Endothelial cell of hepatic sinusoid (primary cell): Measurements from ENCODE around the gene CELA2A.
"Not testable (repeated sequence)": the region's sequence is repeated elsewhere in the genome, so short reads cannot be mapped to it uniquely, and the experiment has no call there.

ENCODE experiments used
- in situ Hi-C: cut with HindIII; loops from 2 replicates; pipeline ENCODE4 v1.10.0; 2017; ENCODE audit warnings: low sequenced_read_pairs

CELA2A gene

DNA sequence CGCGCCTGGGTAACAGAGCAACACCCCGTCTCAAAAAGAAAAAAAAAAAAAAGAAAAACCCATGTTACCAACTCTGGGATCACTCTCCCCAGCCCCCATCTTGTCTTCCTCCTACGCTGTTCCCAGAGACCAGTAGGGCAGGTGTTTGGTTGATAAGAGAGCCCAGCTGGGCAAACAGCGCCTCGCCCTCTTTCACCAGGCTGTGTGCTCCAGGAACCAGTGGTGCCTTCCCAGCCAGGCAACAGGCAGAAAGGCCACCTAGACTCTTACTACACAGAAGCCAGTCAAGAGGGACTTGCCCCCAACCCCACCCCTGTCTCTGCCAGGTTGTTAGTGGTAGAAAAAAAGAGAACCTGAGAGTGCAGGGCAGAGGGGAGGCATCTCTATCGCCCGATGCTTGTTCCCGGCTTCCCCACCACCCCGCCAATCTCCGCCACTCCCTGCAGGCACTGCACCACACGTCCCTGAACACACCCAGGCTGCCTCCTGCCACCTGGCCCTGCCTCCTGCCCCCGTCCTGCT lies 32.3 kb upstream of the CELA2A start:
- in situ Hi-C loops: no loop called here

- in situ Hi-C loops: no loop called here
Observed at GRCh38 chr1:15424981-15425380, 31.6 kb upstream of the CELA2A start.

GRCh38 chr1:15425521-15425920 lies 31.0 kb upstream of the CELA2A start:
- in situ Hi-C loops: no loop called here

GRCh38 chr1:15425958-15426357 lies 30.6 kb upstream of the CELA2A start:
- in situ Hi-C loops: no loop called here

DNA sequence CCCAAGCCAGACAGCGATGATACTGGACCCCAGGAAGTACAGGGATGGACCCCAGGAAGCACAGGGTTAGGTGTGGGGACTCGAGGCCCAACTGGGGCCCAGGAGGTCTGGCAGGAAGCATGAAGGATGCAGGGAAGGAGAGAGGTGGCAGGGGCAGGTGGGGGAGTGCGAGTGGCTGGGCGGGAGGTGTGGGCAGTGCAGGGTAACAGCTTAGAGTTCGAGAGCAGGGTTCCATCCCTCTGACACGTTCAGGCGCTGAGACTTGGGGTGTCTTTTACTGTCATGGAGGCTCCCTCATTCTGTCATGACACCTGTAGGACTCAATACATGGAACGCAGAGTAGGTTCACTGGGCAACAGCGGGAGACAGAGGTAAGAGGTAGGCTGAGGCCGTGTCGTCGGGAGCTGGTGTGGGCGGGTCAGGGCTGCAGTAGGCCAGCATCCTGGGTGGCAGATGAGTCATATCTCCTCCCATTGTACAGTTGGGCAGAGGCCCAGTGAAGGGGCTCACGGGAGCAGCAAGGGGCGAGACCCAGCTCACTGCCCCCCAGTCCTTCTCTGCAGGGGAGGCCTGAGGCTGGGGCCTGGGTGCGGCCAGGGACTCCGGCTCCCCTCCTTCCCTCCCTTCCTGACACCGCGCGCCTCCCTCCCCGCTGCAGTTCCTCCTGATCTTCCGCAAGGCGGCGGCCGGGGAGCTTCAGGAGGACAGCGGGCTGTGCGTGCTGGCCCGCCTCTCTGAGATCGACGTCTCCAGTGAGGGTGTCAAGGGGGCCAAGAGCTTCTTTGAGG lies 29.8 kb upstream of the CELA2A start:
- in situ Hi-C loops: no loop called here

GRCh38 chr1:15427280-15427666 lies 29.3 kb upstream of the CELA2A start:
- in situ Hi-C loops: no loop called here

DNA sequence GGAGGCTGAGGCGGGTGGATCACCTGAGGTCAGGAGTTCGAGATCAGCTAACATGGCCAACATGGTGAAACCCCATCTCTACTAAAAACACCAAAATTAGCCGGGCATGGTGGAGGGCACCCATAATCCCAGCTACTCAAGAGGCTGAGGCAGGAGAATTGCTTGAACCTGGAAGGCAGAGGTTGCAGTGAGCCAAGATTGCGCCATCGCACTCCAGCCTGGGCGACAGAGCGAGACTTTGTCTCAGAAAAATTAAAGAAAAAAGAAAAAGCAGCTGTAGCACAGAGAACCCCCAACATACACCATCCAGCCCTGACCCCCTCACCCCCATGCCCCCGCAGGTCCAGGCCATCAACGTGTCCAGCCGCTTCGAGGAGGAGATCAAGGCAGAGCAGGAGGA lies 28.3 kb upstream of the CELA2A start:
- in situ Hi-C loops: not testable (repeated sequence)

- in situ Hi-C loops: no loop called here
Observed at GRCh38 chr1:15428815-15429435, 27.6 kb upstream of the CELA2A start.

DNA sequence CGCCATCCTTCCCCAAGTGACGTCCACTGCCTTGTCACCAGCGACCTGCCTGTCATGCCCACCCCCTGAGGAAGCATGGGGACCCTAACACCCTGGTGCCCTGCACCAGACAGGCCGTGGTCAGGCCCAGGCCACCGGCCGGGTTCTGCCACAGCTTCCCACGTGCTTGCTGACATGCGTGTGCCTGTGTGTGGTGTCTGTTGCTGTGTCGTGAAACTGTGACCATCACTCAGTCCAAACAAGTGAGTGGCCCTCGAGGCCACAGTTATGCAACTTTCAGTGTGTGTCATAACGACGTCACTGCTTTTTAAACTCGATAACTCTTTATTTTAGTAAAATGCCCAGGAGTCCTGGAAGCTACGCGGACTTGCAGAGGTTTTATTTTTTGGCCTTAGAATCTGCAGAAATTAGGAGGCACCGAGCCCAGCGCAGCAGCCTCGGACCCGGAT lies 26.8 kb upstream of the CELA2A start:
- in situ Hi-C loops: no loop called here

DNA sequence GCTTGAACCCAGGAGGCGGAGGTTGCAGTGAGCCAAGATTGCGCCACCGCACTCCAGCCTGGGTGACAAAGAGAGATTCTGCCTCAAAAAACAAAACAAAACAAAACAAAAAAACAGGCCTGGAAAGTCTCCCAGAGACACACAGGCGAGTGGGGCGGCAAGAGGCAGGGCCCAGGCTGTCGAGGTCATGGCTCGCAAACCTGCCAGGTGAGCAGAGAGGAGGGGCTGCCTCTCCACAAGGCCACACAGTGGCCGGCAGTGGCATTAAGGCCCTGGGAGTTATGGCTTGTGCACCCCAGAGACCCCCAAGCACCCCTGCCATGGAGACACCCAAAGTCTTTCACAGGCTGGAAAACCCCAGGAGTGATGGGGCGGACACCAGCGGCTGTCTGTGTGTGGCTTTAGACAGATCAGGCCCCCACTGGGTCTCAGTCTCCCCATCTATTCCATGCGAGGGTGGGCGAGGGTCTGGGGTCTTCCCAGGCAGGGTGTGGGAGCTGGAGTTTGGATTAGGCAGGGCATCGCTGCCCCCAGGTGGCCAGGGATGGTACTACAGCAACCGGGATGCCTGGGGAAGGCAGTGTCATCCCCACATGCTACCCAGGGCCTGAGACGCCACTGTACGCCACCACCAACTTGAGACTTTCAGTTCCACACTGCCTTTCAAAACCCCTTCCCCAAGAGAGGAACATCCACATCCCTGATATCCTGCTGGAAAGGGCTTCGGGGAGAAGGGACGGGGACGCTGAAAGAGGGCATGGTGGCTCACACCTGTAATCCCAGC lies 25.6 kb upstream of the CELA2A start:
- in situ Hi-C loops: no loop called here

- in situ Hi-C loops: no loop called here
Observed at GRCh38 chr1:15431571-15431948, 25.0 kb upstream of the CELA2A start.

DNA sequence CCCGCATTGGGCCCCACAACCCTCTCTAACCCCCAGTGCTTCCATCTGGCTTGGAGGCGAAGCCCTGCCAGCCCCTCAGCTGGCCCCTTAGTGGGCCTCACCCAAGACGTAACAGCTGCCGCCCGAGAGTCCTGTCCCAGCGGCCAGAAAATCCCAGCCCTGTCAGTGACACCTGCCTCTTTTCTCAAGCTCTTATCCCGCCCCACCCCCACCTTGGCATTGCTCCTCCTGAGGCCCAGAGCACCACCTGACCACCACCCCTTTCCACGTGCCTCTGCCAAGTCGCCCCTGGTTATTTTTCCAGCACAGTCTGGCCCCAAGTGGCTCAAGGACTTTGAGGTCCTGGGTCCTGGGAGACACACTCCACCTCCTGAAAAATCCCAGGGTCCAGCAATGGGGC lies 24.2 kb upstream of the CELA2A start:
- in situ Hi-C loops: no loop called here

GRCh38 chr1:15433471-15433870 lies 23.1 kb upstream of the CELA2A start:
- in situ Hi-C loops: no loop called here

DNA sequence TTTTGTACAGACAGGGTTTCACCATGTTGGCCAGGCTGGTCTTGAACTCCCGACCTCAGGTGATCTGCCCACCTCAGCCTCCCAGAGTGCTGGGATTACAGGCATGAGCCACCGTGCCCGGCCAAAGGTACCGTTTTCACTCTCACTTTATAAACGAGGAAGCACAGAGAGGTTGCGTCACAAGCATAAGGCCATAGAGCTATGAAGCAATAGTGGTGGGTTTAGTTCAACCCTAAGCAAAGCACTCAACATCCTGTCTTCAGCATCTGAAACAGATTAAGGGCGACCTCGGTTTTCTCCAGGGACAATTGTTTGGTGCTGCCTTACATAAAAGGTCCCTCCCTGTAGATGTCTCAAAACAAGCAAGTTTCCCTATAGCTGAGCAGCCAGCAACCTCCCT lies 21.8 kb upstream of the CELA2A start:
- in situ Hi-C loops: not testable (repeated sequence)

DNA sequence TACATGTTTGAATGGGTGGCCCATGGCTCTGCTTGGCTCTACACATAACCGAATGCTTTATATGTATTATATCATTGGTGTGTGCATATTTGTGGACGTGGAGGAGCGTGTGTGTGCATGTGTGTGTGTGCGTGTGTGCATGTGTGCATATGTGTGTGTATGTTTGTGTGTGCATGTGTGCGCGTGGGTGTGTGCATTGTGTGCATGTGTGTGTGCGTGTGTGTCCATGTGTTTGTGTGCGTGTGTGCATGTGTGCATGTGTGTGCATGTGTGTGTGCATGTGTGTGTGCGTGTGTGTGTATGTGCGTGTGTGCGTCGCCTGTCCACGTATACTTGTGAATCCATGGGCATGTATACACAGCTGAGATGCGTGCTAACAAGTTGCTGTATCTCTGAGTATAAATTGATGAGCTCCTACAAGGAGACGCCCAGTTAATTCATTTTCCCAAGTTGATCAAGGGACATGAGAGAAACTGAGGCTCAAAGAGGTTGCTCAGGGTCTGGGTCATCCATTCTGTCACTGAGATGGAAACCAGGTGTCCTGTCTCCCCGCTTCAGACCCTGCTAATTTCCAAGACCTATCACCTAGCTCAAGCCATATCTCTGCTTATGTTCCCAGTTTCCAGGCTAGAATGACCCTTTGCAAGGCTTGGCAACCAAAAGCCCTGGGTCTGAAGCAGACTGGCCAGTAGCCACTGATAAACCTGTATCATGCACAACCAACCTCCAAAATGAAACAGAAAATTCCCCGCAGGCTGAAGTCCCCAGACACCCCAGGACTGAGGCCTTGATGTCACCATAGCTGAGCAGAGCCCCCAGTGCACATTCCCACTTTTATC lies 21.1 kb upstream of the CELA2A start:
- in situ Hi-C loops: no loop called here

- in situ Hi-C loops: no loop called here
Observed at GRCh38 chr1:15436881-15437442, 19.6 kb upstream of the CELA2A start.

DNA sequence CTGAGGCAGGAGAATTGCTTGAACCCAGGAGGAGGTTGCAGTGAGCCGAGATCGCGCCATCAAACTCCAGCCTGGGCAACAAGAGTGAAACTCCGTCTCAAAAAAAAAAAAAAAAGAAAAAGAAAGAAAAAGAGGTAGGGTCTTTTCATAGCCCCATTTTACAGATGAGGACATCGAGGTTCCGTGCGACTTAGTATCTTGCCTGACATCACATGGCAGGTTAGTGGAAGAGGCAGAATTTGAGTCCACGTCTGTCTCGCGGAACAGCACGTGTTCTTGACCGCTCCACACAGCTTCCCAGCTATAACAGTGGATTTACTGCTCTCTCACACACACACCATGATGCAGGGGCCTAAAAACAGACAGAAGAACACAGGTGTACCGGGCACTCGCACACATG lies 17.2 kb upstream of the CELA2A start:
- in situ Hi-C loops: no loop called here

DNA sequence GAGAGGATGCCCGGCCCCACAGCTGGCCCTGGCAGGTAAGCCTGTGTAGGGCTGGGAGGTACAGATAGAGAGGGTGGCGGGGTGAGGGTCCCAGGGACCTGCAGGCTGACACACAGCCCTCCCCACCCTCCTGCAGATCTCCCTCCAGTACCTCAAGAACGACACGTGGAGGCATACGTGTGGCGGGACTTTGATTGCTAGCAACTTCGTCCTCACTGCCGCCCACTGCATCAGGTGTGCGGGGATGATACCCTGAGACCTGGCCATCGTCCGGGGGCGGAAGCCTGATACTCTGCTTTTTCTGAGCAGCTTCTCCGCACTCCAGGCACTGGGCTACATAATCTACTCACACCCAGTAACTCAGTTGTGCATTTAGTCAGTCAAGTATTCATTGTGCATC lies 16.2 kb upstream of the CELA2A start:
- in situ Hi-C loops: loop anchor here (5.0 to 10.0 kb wide), 2 partner anchors 42 to 46 kb away; no protein-coding TSS in a partner anchor

GRCh38 chr1:15441247-15441646 lies 15.3 kb upstream of the CELA2A start:
- in situ Hi-C loops: loop anchor here (5.0 to 10.0 kb wide), 2 partner anchors 41 to 46 kb away; no protein-coding TSS in a partner anchor

GRCh38 chr1:15442119-15442518 lies 14.4 kb upstream of the CELA2A start:
- in situ Hi-C loops: loop anchor here (5.0 to 10.0 kb wide), 2 partner anchors 40 to 47 kb away; no protein-coding TSS in a partner anchor
